HG02938 (cell line): Measurements from ENCODE around the gene ENTR1.

Experiments
- ATAC-seq: cut with Tn5 transposase; IDR thresholded peaks from one replicate; pipeline ENCODE4 v1.9.1; 2021; ENCODE audit warnings: mild to moderate bottlenecking, moderate library complexity; ENCODE audit not compliant: unreplicated experiment

ENTR1 gene

GRCh38 chr9:136399176-136400037 lies 11.0 kb downstream of the ENTR1 start:
- ATAC-seq: no peak

GRCh38 chr9:136398286-136398685 lies 12.1 kb downstream of the ENTR1 start:
- no peak for ATAC-seq

- no peak for ATAC-seq
Measured at GRCh38 chr9:136397643-136398042, 12.8 kb downstream of the ENTR1 start.

GRCh38 chr9:136396219-136396515 lies 14.2 kb downstream of the ENTR1 start:
- ATAC-seq: no peak

GRCh38 chr9:136395345-136396218 lies 14.8 kb downstream of the ENTR1 start:
- no peak for ATAC-seq

GRCh38 chr9:136395020-136395340 lies 15.4 kb downstream of the ENTR1 start:
- ATAC-seq: no peak

GRCh38 chr9:136394312-136395019 lies 15.9 kb downstream of the ENTR1 start:
- no peak for ATAC-seq

- ATAC-seq: no peak
Measured at GRCh38 chr9:136393531-136393930, 16.9 kb downstream of the ENTR1 start.

GRCh38 chr9:136392538-136393449 lies 17.6 kb downstream of the ENTR1 start:
- no peak for ATAC-seq

- ATAC-seq: no peak
Measured at GRCh38 chr9:136391737-136392537, 18.5 kb downstream of the ENTR1 start.

- no peak for ATAC-seq
Measured at GRCh38 chr9:136389396-136389795, 21.0 kb downstream of the ENTR1 start.

- no peak for ATAC-seq
Measured at GRCh38 chr9:136387217-136387616, 23.2 kb downstream of the ENTR1 start.

- ATAC-seq: no peak
Measured at GRCh38 chr9:136386018-136386417, 24.4 kb downstream of the ENTR1 start.

- ATAC-seq: no peak
Measured at GRCh38 chr9:136385015-136385414, 25.4 kb downstream of the ENTR1 start.

- ATAC-seq: no peak
Measured at GRCh38 chr9:136383436-136383835, 27.0 kb downstream of the ENTR1 start.

GRCh38 chr9:136381966-136382513 lies 28.4 kb downstream of the ENTR1 start:
- no peak for ATAC-seq

GRCh38 chr9:136381311-136381710 lies 29.1 kb downstream of the ENTR1 start:
- ATAC-seq: no peak

GRCh38 chr9:136380381-136380780 lies 30.0 kb downstream of the ENTR1 start:
- ATAC-seq: no peak

GRCh38 chr9:136379891-136380290 lies 30.5 kb downstream of the ENTR1 start:
- ATAC-seq: no peak
